ENCODE data around the gene CRYZL1.
"Not testable (repeated sequence)": the region's sequence is repeated elsewhere in the genome, so short reads cannot be mapped to it uniquely, and the experiment has no call there.

The CRYZL1 gene

DNA sequence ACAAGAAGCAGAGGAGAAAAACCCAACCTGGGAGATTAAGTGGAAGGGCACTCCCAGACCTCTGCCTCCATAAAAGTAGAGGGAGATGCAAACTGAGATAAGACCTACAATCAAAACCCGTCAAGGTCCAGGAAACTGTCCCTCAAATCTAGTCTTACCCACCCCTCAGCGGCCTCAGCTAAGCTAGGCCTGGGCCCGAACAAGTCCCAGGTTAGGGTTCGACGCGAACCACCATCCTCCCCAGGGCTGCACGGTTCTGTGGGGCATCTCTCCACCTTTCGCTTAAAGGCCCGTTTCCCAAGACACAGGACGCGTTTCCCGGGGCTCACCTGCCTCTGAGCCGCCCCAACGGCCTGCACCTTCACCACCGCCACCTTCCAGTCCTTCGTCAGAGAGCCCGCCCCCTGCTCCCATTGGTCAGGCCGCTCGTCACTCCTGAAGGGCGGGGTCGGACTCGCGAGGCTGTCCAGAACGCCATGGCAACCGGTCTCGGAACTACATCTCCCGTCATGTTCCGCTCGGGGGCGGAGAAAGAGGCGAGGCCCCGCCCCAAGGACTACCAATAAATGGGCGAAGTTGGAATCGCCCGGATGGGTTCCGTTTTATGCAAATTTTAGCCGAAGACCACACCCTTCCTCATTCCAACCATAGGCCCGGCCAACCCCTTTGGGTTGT is at the start of gene CRYZL1:
Gene CRYZL1, minus strand, starts transcription at position 390 of the 675 bp plus-strand sequence. CDS start 10,190 bp downstream, outside the sequence.
- DNase-seq (ENCODE audit: low spot score) = peak; percentile 99

DNA sequence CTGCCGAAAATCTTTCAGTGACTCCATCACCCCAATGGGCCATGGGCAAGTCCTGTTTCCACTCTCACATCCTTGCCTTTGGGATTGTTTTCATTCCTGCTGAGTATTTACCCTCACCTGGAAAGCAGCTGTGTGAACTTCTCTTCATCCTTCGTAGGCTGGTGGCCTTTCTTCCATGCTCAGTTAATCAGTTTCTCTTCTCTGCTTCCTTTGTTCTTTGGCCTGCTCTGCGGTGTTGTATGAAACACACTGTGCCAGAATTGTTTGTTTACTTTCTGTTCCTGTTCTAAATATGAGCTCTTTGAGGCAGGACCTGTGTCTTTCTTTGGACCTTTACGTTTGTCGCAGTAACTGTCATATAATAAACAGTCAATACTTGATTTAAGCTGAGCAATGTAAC is 49.3 kb upstream of the CRYZL1 start:
- DNase-seq (ENCODE audit: low spot score) = no peak

DNA sequence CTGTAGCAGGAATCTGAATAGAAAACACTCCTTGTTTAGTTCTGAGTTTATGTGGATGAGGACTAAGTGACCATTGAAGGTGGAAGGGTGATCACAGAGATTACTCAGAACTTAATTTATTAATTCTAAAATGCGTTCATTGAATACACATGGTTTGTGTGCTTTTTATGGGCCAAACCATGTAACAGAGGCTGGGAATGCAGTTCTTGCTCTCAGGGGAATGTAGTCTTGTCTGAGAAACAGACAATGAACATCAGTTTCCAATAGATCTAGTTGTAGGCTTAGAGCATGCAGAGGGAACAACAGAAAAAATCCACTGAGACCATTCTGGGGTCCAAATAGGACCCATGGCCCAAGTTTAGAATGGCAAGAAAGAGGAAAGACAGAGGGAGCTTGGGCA is 46.8 kb upstream of the CRYZL1 start:
- no peak for DNase-seq (ENCODE audit: low spot score)

DNA sequence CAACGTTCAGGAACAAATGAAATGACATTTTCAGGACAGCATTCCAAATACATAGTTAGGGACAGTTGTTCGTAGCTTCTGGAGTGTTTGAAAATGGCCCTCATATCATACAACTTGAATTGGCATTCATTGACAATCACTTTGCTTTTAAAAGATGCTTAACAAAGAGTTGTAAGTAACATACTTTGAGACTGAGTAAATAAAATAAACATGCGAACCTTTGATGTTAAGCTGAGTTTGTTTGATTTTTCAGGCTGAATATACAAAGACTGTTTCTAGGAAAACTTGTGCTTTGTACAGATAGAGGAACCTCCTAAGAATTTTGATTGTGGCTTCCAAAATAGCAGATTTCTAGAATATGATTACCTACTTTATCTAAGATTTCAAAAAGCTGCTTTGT is 46.1 kb upstream of the CRYZL1 start:
- no peak for DNase-seq (ENCODE audit: low spot score)

DNA sequence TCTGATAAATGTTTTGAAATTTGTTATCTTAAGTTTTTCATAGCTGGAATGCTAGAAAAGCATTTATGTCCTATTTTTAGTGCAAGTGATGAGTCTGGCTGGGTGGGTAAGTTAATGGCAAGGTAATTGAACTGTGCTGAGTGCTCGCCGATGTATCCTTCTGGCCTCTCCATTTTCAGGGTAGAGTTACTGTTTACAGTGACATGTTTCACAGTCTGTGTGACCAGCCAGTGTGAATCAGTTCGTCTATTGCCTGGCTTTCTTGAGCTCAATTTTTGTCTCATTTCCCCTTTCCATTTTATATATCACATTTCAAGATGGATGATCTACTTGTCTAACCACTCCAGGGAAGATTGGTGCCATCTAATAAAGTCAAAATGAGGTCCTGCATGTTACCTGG is 44.8 kb upstream of the CRYZL1 start:
- no peak for DNase-seq (ENCODE audit: low spot score)

DNA sequence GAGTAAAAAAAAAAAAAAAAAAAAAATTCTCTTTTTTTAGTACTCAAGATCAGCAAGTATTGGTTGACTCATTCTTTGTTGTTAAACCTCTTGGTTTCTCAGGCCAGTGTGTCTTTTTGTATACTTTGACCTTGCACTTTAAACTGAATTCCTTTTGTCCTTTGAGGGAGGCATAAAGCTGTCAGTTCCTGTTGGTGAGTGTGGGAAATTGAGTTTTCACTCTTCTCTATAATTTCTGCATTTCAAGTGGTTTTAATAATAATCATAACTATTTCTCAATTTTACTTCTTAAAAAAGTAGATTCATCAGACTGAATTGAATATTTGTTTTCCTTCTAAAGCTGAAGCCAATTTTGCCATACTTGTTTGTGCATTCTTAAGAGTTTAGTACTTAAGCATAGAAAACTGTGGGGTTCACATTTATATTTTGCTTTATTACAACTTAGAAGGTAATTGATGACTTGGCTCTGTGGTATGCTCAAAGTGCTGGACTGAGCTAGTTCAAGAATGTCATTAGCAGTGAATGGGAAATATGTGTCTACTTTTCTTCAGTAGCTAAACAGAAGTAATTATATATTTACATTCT is 44.2 kb upstream of the CRYZL1 start:
- DNase-seq (ENCODE audit: low spot score) = no peak

DNA sequence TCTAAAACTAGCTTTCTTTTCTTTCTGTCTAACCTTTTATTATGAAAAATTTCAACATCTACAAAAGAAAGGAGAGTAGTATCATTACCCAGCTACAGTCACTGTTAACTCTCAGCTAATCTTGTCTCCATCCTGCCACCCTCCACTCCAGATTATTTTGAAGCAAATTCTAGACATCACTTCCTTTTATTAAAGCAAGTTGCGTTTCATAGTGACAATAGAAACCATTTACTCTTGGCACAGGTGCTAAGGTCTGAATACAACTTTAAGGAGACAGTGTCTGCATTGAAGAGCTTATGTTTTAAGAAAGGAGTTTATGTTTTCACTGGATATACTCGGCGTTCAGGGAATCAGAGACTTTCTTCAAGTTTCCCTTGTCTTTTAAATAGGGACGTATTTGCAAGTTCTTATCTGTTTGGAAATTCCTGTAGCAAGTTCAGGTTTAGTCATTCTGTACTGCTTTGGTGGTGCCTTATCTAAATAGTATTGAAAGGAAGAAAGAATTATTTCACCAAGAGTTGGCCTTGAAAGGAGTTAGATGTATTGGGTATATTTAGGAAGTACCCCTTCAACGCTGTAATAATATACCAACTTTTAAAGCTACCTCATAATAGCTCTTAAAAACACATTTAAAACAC is 43.5 kb upstream of the CRYZL1 start:
- no peak for DNase-seq (ENCODE audit: low spot score)

DNA sequence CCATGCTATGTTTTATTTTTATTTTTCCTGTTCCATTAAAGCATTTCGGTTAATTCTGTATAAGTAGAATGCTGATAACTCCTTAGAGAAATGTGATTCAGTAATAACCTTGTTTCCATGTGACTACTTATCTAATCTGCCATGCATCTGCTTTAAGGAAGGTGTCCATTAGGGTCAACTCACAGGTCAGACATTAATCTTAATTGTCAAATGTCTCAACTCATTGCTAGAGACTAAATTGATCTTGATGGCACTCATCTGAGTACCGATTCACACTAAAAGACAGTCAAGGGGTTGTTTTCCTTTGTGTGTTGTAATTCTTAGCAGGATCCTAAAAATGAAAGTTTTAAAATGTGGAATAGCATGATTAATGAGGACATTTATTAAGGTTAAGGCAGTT is 42.5 kb upstream of the CRYZL1 start:
- DNase-seq (ENCODE audit: low spot score) = no peak

DNA sequence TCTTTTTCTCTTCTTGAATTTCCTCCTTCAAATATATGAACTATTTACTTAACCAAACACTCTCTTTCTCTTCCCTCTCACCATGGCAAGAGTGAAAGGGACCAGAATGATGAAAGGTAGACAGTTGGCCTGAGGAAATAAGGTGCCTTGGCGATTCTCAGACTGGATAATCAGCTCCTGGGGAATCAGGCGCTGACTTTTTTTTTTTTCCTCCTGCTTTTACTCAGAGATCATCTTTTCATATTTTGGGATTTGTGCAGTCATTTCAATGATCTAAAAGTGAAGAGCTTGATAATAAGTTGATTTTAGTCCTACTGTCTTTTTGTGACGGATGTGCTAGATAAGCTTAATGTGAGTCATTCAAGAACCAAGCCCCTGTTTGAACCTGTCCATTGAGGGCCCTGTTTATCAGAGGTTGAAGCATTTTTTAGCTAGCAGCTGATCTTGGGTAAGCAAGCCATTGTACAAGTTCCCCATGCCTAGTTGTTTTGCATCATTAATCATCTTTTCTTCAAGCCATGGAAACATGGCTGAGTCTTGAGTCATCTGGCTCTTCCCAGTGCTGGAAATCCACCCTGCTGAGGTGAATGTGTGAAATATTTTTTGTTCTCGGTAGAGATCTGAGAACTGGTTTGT is 41.6 kb upstream of the CRYZL1 start:
- DNase-seq (ENCODE audit: low spot score) = no peak

DNA sequence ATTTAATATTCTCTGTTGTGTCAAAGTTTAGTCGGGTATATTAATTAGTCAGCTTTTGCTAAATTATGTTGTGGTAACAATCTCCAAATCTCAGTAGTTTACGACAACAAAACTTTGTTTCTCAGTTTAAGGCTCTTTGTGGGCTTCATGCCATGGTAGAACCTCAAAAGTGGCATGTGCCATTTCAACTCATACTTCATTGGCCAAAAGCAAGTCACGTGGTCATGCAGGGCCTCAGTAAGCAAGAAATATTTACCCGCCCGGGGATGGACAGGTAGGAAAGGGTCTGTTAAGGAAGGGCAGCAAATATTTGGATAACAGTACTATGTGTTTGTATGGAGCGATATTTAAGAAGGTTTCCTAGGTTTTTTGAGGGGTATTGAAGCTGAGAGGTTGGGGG is 39.3 kb upstream of the CRYZL1 start:
- no peak for DNase-seq (ENCODE audit: low spot score)

DNA sequence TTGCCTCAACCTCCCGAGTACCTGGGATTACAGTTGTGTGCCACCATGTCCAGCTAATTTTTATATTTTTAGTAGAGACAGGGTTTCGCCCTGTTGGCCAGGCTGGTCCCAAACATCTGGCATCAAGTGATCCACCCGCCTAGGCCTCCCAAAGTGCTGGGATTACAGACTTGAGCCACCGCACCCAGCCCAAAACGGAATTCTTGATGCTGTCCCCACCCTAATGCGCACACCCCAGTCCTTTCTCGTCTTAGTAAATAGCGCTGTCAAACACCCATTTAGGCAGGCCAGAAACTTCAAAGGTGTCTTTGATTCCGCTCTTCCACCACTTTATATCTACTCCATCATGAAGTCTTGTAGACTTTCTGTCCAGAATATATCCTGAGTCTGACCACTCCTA is 35.9 kb upstream of the CRYZL1 start:
- no peak for DNase-seq (ENCODE audit: low spot score)

DNA sequence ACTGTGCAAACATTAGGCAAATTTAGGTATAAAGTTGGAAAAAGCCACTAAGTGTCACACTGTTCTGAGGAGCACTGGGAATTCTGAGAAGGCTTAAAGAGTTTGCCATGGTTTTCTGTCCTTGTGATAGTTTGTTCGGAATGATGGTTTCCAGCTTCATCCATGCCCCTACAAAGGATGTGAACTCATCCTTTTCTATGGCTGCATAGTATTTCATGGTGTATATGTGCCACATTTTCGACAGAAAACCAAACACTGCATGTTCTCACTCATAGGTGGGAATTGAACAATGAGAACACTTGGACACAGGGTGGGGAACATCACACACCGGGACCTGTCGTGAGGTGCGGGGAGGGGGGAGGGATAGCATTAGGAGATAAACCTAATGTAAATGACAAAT is 35.1 kb upstream of the CRYZL1 start:
- not testable (repeated sequence) for DNase-seq (ENCODE audit: low spot score)

DNA sequence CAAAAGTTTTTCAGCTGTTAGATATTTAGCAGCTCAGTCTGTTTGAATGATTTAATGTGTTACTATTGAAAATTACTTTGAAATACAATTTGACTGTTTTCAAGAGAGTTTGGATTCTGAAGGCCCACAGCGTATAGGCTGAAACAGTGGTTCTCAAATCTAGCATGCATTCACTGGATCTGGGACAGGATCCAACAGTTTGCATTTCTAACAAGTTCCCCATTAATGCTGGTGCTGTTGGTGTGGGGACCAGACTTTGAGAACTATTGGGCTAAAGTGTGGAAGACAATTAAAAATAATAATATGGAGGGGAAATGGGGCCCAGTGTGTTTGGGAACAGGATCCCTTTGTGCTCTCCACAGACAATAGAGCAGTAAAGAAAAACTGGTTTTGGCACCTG is 32.7 kb upstream of the CRYZL1 start:
- no peak for DNase-seq (ENCODE audit: low spot score)

DNA sequence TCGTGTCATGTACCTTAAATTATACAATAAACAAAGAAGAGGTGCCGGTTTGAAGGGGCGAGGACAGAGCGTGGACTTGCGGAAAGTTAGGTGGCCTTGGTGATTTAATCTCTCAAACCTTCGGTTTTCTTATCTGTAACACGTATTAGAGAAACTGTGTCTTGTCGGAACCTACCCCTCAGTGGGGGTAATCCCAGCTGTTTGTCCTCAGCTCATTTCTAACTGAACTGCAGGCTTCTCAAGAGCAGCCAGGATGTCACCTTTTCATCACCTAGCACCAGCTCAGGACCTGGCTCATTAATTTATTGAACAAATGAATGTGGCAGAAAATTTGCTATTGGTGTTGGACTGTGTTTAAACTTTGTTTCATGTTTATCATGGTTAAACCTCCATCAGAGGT is 31.9 kb upstream of the CRYZL1 start:
- DNase-seq (ENCODE audit: low spot score) = no peak

DNA sequence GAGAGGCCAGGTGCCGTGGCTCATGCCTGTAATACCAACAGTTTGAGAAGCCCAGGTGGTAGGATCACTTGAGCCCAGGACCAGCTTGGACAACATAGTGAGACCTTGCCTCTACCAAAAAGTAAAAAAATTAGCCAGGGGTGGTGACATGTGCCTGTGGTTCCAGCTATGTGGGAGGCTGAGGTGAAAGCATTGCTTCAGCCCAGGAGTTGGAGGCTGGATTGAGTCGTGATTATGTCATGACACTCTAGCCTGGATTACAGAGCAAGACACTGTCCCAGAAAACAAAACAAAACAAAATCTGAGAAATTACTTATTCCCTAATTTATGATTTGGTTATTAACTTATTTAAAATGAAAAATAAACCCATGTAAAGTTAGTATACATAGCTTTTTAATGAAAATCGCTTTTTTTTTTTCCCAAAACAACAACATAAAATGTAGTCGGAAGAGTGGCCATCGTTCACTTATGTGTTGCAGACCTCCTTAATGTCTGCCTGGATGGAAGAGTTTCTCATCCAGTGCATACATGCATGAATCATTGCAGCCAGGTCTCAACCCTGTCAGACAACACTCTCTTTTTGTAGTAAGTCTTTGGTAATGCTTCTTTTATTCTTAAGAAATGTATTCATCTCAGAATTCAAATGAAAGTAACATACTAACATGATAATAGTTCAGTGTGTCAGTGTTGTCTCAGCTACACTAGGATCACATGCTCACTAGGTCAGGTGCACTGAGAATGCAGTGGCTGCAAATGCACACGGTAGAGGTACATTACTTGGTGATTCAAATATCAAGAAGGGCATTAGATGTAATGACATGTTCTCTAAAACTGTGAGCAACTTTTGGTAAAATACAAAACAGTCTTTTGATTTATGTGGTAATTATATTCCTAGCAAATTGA is 28.8 kb upstream of the CRYZL1 start:
- no peak for DNase-seq (ENCODE audit: low spot score)

DNA sequence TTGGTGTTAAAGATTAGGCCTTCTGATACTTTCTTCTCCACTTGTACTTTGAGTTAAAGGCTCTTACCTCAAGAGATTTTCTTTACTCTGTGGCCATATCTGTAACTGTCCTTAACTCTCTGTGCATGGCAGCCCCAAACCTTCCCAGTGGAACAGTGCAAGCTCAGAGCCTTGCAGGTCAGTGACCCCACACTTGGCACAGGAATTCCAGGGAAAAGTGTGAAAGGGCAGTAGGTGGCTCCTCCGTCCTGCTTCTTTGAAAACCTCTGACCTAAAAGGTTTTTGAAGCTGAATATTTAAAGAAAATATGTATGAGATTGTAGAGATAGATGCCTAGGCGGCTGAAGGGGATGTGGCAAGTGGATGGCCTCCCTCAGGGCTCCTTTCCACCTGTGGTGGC is 27.1 kb upstream of the CRYZL1 start:
- no peak for DNase-seq (ENCODE audit: low spot score)

DNA sequence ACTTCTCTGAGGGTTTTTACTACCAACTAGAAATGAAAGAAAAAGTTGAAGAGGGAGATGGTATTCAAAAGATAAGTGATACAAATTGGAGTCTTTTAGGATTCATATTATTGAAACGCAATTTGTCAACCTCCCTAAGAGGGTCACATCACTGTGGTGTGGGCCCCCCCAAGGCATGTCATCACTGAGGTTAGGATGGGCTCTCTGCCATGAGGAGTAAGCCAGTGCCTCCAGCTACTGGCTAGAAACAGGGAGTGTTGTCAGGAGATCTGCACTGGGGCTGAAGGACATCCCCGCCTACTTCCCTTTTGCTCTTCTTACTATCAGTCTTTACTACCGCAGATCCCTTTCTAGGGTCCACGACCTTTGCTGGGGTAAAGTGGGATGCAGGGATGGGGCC is 26.6 kb upstream of the CRYZL1 start:
- no peak for DNase-seq (ENCODE audit: low spot score)

DNA sequence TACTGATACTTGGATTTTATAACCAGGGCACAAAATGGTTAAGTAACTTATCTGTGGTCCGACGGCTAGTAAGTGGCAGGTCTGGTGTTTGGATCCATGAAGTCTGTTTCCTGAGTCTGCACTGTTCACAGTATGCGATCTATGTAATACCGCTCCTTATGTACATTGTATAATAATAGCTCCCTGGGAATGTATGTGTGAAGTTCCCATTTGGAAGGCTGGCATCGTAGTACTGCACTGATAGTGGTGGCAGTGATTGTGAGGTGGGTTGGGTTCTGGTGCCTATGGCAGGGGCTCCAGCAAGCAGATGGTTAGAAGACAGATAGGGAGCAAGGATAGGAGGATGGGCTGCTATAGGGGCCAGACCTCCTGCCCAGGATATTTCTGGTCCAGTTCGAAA is 26.1 kb upstream of the CRYZL1 start:
- no peak for DNase-seq (ENCODE audit: low spot score)

DNA sequence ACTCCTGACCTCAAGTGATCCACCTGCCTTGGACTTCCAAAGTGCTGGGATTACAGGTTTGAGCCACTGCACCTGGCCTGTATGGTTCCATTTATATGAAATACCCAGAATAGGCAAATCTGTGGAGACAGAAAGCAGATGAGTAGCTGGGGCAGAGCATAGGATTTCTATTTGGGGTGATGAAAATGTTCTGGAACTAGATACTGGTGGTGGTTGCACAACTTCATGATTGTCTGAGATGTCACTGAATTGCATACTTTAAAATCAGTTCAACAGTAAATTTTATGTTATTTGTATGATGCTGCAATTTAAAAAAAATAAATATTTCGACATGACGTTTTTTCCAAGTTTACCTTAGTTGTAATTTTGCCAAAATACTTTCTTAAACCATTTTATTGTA is 24.6 kb upstream of the CRYZL1 start:
- no peak for DNase-seq (ENCODE audit: low spot score)

DNA sequence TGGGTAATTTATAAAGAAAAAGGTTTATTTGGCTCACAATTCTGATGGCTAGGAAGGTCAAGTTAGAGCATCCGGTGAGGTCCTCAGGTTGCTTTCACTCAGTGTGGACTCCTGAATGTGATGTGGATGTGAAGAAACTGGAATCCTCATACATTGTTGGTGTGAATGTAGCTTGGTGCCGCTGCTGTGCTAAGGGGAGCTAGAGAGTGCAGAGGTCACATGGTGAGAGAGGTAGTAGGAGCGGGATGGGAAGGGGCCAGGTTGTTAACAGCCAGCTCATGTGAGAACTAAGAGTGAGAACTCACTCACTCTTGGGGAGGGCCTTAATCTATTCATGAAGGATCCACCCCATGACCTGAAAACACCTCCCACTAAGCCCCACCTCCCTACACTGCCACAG is 22.6 kb upstream of the CRYZL1 start:
- no peak for DNase-seq (ENCODE audit: low spot score)

DNA sequence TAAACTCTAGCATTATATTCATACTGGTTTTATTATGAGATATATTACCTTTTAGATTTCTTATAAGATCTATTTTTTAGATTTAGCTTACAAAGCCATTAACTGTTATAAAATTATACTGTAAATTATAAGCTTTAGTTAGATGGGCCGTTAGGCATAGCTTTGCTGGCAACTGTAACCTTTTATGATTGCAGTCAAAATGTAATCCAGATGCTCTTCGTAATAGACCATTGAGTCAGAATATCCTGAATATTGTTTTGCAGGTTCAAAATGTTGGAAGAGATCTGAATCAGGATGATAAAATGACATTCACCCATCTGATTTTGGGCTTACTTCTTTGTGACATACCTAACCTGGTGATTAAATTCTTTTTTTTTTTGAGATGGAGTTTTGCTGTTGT is 21.7 kb upstream of the CRYZL1 start:
- no peak for DNase-seq (ENCODE audit: low spot score)

DNA sequence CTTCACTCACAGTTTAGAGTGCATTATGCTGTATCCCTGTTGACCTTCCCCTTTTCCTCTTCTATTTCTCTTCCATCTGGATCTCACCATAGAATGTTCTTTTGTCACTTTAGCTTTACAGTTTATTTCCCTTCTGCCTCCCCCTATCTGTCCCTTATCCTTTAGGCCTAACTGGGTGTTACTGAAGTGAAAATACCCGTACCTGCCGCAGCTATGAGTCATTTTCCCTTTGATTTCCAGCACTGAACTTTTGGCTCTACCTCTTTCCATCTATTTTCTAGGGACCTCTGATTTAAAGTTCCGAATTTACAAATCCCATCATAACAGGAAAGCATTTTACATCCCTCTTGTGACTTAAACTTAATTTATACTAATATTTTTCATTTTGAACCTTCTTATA is 20.5 kb upstream of the CRYZL1 start:
- DNase-seq (ENCODE audit: low spot score) = no peak
